Left ventricle myocardium superior (tissue), 1 donor: Measurements from ENCODE around the gene RAB44. TPM values are rescaled to one million over a fixed set of nuclear protein-coding genes. Genes with fewer than 3 reads are reported as not detected.
"Not testable (repeated sequence)": the region's sequence is repeated elsewhere in the genome, so short reads cannot be mapped to it uniquely, and the experiment has no call there.

ENCODE experiments used
- ATAC-seq: fragments of 200-7000 bp; cut with Tn5 transposase; one replicate; pipeline ENCODE4 v1.9.1; 2020; ENCODE audit warnings: mild to moderate bottlenecking, moderate library complexity
- DNase-seq: peaks from one replicate; pipeline ENCODE4 v3.0.0-alpha.2; 2020
- intact Hi-C: fragments of 100-400 bp; cut with micrococcal nuclease; formaldehyde crosslinking; loops from one replicate; pipeline ENCODE4 v1.11.0; 2022
- total RNA-seq: library from RNA; stranded (reverse); fragmentation: NEBNext Ultra II Directional; extraction: Animal tissue kit (Norgen Biotek cat#: 25700); gene quantifications from one replicate; pipeline ENCODE4 v1.2.1, GENCODE V29; 2021
- donor health status: DM: no; HTN: yes; CAD: no; lungs with severe emphysema.

RAB44 gene
- total RNA-seq, 1 donor from 2014 or later: 0.07 TPM

GRCh38 chr6:36703081-36703606 lies 5.5 kb downstream of the RAB44 start:
- DNase-seq: no peak
- ATAC-seq: no peak
- intact Hi-C loops: no loop called here

GRCh38 chr6:36703982-36704381 lies 6.4 kb downstream of the RAB44 start:
- intact Hi-C loops: no loop called here
- ATAC-seq: no peak
- no peak for DNase-seq

GRCh38 chr6:36704961-36705577 lies 7.4 kb downstream of the RAB44 start:
- intact Hi-C loops, ATAC-seq, DNase-seq: not testable (repeated sequence)

- intact Hi-C loops: no loop called here
- DNase-seq: no peak
- no peak for ATAC-seq
Observed at GRCh38 chr6:36706339-36706738, 8.7 kb downstream of the RAB44 start.

GRCh38 chr6:36712816-36713215 lies 15.2 kb downstream of the RAB44 start:
- intact Hi-C loops: no loop called here
- ATAC-seq: no peak
- DNase-seq: no peak

GRCh38 chr6:36713846-36714245 lies 16.2 kb downstream of the RAB44 start:
- intact Hi-C loops: no loop called here
- ATAC-seq (no peak), DNase-seq (no peak)

GRCh38 chr6:36714511-36714910 lies 16.9 kb downstream of the RAB44 start:
- intact Hi-C loops: no loop called here
- DNase-seq (no peak), ATAC-seq (no peak)

- DNase-seq (no peak), ATAC-seq (no peak)
- intact Hi-C loops: no loop called here
Observed at GRCh38 chr6:36715469-36715868, 17.8 kb downstream of the RAB44 start.

- ATAC-seq (no peak), DNase-seq (no peak)
- intact Hi-C loops: no loop called here
Observed at GRCh38 chr6:36716476-36717093, 19.0 kb downstream of the RAB44 start.

- ATAC-seq: no peak
- no peak for DNase-seq
- intact Hi-C loops: no loop called here
Observed at GRCh38 chr6:36717231-36717825, 19.7 kb downstream of the RAB44 start.

GRCh38 chr6:36717871-36718540 lies 20.4 kb downstream of the RAB44 start:
- ATAC-seq (no peak), DNase-seq (no peak)
- intact Hi-C loops: no loop called here

- intact Hi-C loops: no loop called here
- ATAC-seq (no peak), DNase-seq (no peak)
Observed at GRCh38 chr6:36718560-36718959, 20.9 kb downstream of the RAB44 start.

GRCh38 chr6:36719126-36719525 lies 21.5 kb downstream of the RAB44 start:
- intact Hi-C loops: no loop called here
- DNase-seq (no peak), ATAC-seq (no peak)

- DNase-seq: no peak
- intact Hi-C loops: no loop called here
- ATAC-seq: no peak
Observed at GRCh38 chr6:36720251-36721141, 22.9 kb downstream of the RAB44 start.

- intact Hi-C loops: no loop called here
- DNase-seq (no peak), ATAC-seq (no peak)
Observed at GRCh38 chr6:36721369-36722140, 23.9 kb downstream of the RAB44 start.

- no peak for ATAC-seq
- intact Hi-C loops: no loop called here
- DNase-seq: no peak
Observed at GRCh38 chr6:36722365-36722764, 24.7 kb downstream of the RAB44 start.

- ATAC-seq: no peak
- intact Hi-C loops: no loop called here
- DNase-seq: no peak
Observed at GRCh38 chr6:36722879-36723278, 25.3 kb downstream of the RAB44 start.

GRCh38 chr6:36723992-36724391 lies 26.4 kb downstream of the RAB44 start:
- ATAC-seq, intact Hi-C loops, DNase-seq: not testable (repeated sequence)
